Skin of body (tissue), 2 donors: ENCODE results near the gene GFAP. TPM values are rescaled to one million over a fixed set of nuclear protein-coding genes. Genes with fewer than 3 reads are reported as not detected.
"Not testable (repeated sequence)": the region's sequence is repeated elsewhere in the genome, so short reads cannot be mapped to it uniquely, and the experiment has no call there.

ENCODE experiments used
- DNase-seq: peaks from one replicate; lab custom pipeline; 2025; lab: John Stamatoyannopoulos, UW
- total RNA-seq: library from RNA; depleted of rRNA; stranded (reverse); fragments of >200 nt; gene quantifications from one replicate; pipeline ENCODE4 v1.2.3, GENCODE V29; 2014

GFAP gene
- total RNA-seq, result 0.69 TPM

DNA sequence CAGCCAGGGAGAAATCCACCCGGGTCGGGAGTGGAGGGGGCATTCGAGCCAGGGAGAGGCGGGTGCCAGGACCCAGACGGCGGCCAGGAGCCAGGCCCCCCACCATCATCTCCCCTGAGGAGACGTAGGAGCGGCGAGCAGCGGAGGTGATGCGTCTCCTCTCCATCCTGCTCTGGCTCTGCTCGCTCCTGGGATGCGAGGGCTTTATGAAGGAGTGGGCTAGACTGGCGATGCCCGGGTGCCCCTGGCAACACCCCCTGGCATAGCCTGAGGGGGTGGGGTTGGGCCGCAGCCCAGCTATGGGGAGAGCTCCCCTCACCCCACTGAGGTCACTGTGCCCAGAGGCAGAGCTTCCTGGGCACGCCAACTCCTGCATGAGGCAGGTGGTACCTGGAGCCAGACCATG, at the start of gene GFAP:
Gene GFAP, minus strand, starts transcription at position 180 of the 406 bp plus-strand sequence. Its CDS starts 14 bp downstream, at position 166.
- no peak for DNase-seq

DNA sequence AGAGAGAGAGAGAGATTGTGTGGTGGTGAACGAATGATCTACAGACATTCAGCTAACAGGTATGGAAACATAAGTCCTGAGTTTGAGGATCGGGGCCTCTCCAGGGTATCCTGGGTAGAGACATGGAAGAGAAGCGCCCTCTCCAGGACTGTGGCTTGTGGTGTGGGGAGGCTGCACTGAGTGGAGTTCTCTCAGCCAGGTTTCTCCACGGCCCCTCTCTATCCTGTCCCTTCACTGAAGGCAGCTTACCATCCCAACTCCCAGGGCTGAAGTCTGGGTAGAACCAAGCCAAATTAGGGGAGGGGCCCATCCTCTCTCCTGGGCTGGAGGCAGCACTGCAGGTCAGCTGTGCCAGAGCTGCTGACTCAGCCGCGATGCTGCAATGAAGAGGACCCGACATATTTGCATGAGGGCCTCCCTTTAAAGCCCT, 46.6 kb upstream of the GFAP start:
- no peak for DNase-seq

DNA sequence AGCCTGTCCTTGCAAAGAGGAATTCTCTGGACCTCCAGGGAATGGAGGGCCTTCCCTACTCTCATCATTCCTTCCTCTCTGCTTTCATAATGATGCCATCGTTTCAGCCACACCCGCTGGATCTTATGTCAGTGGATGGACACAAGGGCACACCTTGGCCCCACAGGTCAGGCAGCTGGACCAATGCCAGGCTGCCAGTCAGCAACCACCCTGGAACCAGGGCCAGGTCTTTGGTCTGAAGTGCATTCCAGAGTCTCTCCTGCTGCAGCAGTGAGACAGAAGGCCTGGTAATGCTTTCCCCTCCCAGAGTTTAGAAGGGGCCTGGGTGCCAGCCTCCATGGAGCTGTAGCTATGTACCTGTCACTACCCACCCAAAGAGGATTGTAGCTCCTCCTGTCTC, 45.4 kb upstream of the GFAP start:
- DNase-seq, result no peak

DNA sequence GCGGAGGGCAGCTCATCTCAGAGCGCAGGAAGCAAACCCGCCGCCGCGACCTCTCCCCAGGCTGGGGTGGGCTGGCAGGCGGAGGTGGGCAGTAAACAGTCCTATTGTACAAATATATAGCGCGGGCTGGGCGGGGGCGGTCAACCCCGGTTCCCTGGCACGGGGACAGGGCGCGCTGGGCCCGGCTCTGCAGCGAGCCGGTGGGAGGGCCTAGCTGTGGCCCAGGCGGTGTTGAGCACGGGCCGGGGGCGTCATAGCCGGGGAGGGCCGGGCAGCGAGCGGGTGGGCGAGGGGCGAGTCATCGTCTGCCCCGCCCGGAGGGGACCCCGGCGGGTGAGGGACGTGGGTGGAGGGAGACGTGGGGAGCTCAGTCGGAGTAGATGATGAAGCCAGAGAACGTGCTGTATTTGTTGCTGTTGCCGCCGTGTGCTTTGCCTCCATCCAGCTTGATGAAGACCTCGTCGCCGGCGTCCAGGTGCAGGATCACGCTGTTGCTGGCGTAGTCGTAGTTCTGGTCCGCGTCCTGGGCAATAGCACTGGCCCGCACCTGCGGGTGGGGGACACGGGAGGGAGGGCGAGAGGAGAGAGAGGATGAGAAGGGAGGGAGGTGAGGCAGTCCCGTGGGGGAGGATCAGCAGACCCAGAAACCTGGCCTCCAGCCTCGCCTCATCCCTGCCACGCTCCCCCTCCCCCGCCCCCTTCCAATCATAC, 44.7 kb upstream of the GFAP start:
- no peak for DNase-seq

DNA sequence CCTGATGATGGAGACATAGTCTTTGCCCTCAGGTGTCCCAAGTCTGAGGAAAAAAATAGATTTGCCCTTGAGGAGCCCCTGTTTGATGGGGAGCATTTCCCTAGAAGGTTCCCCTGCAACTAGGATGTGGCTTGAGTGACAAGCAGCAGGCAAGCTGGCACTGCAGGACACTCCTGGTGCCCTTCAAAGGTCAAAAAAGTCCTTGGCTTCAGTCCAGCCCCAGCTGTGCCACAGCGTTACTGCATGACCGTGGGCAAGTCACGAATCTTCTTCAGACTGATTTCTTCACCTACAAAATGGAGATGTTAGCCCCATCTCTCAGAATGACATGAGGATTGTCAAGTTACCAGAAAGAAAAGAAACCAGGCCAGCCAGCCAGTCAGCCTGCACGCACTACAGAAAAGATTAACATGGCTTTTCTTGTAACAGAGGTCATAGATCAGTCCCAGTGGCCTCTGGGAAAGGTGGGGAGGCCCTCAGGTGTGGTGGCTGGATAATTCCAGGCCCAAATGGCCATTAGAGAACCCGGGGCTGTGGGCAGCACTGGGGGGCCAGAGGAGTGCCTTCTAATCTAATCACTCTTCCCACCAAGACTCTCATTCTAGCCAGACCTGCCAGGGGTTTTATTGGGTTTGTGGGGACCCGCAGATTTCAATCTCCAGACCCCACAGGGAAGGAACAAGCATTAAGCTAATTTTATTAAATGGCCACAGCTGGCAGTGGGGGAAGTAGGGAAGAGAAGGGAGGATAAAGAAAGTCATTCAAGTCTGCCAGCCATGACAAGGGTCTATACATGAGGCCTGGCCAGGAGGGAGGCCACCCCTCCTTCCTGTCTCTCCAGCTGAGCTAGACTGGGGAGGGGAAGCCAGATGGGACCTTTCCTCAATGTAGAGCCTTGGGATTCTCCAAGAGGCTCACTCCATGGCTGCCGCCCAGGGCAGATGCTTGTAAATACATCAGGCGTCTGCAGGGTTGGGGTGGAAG, 42.0 kb upstream of the GFAP start:
- no peak for DNase-seq

DNA sequence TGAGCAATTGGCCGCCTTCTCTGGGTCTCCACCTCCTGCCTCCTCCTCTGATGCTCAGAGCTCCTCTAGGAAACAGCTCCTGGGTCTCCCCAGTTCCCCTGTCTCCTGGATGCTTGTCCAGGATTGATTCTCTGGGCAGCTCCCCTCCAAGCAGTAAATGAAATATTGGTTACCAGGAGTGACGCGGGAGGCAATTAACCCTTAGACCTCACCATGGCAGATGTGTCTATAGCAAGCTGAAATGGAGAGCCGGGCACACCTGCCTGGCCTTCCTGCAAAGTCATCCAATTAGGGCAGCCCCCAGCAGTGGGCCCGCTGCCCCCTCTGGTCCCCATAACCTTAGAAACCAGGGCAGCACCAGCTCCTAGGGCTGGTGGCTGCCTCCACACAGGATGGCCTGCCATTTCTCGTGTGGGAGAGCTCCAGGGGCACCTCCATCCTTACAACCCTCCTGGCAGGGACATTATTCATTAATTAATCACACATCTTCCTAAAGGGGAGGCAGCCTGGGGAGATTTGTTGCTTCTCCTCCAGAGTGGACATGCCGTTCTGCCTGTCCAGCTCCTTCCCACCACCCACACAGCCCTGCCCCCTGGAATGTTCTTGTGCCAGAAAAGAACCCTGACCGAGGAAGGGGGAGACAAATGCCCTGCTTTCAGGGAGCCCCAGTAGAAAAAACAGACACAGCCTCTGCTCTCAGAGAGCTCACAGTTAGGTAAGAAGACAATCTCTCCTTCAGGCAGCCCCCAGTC, 40.5 kb upstream of the GFAP start:
- no peak for DNase-seq

DNA sequence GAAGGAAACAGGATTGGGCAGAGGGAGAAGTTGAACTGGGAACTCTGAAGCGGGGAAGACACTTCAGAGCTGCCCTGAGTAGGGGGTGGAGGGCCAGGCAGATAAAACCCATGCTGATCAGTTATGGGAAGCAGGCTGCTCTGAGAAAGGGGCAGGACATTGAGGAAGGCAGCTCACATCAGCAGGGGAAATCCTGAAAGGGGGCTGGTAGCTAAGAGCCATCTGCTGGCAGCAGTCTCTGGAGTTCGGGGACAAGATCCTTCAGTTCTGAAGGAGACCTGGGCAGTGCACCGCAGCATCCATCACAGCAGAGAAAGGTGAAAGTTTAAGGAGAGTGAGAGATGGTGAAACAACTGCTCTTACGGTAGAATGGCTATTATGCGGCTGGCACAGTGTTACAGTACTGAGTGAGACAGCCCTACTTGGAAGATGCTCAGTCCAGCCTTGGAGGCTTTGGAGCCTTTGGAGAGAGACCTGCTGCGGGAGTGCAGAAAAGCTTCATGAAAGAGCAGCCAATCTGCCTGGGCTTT, 37.7 kb upstream of the GFAP start:
- no peak for DNase-seq

DNA sequence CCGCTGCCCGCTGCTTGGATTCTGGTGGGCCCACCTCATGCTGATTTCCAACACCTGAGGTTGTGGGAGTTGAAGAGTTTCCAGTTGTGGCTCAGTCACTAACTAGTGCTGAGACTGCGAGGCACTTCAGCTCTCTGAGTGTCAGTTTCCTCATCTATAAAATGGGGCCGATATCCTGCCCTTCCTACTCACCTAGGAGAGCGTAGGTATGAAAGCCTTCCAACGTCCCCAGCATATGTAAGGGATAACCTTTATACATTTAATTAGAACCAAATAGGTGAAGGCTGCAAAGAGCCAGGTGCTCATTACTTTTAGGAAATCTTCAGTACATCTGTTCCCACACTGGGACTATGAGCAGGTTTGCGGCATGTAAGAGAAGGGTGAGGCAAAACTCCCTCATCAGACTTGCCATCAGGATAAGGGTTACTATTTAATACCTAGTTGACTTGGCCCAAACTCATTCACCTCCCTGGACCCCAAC, 33.1 kb upstream of the GFAP start:
- no peak for DNase-seq

DNA sequence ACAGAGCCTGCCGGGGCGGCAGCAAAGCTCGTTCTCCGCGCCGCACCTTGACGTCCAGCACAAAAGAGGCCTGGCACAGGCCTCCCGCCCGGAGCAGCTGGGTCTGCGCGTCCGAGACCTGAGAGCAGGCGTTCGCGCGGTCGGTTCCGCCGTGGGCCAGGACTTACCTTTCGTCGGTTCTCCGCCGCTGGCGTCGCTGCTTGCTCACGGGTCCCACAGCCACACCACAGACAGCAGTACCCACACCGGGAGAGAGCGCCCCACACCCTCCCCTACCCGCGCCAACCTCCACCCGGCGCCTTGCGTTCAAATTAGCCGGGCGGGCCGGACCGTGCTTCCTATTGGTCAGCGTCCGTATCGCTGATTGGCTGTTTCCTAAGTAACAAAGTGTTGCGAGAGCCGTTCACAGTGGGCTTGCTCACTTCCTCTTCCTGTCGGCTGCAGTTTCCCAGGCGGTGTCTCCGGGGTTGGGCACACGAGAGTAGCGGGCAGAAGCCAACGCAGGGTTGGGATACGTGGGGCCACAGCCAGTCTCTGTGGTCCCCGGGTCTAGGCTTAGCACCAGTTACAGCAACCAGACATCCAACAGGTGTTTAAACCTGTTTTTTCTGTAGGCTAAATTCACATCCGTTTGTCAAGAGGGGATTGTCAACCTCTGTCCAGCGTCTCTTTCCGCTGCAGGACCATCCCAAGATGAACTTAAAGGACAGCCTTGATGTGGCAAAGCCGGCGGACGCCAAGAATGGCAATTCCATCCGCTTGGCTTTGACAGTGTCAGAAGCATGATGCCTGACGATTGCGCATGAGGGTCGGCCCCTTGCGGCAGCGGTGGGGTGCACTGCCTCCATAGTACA, 32.4 kb upstream of the GFAP start, which contains the start of gene KIF18B:
Gene KIF18B, minus strand, starts transcription at position 313 of the 854 bp plus-strand sequence. CDS start 11,429 bp downstream, outside the sequence.
- peak; percentile 90 for DNase-seq

DNA sequence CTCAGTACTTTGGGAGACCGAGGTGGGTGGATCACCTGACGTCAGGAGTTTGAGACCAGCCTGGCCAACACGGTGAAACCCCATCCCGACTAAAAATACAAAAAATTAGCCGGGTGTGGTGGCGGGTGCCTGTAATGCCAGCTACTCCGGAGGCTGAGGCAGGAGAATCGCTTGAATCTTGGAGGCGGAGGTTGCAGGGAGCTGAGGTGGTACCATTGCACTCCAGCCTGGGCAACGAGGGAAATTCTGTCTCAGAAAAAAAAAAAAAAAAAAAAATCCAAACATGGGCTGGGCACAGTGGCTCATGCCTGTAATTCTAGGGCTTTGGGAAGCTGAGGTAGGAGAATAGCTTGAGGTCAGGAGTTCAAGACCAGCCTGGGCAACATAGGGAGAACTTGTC, 30.4 kb upstream of the GFAP start:
- not testable (repeated sequence) for DNase-seq

DNA sequence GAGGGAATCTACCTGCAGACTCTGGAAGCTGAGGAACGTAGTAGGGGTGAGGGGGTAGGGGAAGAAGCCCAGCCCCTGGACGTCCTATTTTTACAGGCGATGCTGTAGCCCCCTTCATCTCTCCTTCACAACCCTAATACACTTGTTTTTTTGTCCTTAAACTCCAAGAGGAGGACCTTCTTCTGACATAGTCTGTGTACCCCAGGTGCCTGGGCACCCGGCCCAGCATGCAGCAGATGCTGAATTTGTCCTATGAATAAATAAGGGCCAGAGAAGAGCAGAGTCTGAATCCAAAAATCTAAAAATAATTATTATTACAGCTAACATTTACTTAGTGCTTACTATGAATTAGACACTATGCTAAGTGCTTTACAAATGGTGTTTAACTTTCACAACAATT, 27.2 kb upstream of the GFAP start:
- DNase-seq, result no peak

DNA sequence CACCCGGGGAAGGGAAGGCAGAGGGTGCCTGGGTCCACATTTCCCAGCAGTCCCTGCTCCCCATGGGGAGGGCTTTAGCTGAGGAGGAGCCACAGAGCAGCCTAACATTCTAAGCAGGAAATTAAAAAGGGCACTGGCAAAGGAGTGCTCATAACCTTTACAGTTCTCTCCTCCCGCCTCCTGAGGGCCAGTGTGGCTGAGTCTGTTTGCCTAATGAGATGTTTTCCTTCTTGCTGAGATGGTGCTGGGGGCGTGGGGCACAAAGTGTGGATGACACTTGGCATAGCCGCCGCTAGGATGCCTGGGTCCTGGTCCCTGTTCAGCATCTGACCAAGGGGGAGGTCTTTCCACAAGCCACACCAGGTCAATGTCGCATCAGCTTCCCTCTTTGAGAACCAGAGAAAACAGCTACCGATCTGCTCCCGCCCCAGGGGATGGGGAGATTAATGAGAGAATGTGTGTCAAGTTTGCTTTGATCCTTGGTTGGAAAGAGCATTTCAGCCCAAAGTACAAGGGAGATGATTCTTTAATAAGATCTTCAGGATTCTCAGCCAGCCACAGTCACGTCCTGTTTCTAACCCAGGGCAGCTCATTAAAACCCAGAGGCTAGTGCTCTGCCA, 26.5 kb upstream of the GFAP start:
- DNase-seq, result no peak

DNA sequence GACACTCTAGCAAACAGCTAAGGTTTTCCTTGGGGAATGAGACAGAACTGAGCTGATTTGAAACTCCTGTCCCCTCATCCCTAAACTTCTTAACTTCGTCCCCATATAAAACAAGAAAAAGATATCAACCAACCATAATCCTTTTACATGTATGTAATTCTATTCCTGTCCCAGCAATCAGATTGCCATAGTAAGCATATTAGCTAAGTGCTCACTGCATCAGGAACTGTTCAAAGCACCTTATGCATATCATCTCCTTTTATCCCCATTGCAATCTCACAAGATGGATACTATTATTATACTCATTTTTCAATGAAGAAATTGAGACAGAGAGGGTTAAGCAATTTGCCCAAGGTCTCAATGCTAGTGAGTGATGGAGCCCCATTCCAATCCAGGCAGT, 25.5 kb upstream of the GFAP start:
- DNase-seq, result no peak

DNA sequence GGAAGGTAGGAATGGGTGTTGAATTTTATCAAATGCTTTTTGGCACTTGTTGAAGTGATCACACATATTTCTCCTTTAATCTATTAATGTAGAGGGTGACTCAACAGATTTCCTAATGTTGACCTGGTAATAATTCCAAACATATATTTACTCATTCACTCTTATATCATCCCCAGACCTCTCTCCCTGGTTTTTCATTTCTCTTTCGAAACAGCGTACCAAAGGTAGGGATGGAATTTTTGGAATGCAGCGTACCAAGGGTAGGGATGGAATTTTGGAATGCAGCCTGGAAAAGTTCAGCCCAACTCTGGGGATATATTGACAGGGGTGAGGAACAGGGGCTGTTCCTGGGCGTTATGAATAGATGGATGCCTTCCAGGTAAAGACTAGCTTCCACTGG, 25.0 kb upstream of the GFAP start:
- no peak for DNase-seq

DNA sequence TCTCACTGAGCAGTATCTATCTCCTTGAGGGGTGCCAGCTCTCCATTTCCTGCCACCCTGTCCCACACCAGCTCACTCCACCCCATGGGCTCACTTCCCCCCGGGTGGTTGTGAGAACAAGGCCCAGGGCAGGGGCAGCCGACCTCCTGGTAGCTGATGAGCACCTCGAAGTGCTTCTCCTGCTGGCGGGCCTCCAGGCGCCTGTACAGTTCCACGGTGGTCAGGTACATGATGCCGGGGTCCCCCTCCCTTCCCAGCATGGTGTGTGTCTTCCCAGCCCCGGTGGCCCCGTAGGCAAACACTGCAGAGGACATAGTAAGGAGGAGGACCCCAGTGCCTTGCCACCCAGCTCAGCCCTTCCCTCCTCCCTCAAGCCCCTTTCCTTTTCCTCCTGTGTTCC, 19.8 kb upstream of the GFAP start:
- no peak for DNase-seq

DNA sequence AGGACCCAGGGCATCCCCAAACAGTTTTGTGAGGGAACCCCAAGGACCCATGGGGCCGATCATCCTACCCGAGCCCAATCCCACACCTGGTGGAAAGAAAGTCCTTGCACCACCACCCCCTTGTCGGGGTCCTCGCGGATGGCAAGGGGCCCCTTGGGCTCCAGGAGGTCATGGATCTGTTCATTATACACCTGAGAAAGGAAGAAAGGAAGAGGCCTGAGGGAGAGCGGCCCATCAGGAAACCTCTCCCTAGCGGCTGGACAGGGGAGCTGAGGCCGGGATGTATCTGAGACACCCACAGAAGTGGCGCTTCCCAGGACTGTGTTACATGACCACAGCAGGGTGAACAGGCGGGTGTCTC, 19.4 kb upstream of the GFAP start:
- DNase-seq, result no peak

DNA sequence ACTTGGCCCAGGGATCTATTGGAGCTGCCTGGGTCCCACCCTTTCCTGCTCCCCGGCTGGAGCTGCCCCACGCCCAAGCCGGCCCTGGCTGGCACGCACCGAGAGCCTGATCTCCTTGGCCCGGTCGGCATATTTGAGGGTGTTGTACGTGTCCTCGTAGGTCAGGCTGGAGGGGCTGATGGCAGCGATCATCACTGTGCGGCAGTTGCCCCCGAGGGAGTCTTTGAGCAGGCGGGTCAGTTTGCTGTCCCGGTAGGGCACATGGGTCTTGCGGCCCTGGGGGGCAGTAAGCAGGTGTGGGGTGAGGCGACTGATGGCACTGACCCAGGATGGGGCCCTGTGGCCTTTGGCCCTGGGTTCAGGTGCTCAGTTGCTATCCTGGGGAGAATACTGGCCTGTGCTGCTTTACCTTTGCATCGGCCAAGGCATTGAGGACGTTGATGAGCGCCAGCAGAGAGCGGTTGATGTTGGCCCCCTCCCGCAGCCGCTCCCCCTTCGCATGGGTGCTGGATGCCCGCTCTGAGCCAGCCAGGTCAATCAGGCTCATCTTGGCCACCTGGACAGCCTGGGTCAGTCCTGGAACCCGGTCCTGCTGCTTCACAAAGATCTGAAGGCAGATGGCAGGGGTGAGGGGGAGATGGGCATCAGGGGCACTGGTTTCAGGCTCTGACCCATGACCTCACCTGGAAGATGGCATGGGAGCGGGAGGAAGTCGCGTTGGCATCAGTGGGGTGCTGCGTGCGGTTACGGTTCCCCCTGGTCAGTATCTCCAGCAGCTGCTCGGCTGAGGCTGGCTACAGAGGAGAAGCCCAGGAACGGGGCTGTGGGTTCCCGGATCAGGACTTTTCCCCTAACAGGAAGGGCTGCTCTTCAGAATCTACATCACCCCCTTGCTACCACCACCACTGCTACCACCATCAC, 18.8 kb upstream of the GFAP start:
- DNase-seq, result no peak

DNA sequence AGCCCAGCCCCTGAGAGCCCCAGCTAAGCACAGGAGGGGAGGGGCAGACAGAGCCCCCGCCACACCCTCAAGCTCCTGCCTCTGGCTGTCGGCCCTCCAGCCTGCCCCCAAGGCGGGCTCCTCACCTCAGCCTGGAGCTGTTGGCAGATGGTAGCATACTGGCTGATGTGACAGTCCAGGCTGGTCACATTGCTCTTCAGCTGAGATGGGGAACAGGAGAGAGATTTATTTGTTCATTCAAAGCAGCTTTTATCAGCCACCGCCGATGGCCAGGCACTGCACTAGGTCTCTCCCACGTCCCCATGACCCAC, 17.4 kb upstream of the GFAP start:
- DNase-seq, result no peak
